Skeletal muscle tissue (tissue), 4 donors: ENCODE results near the gene GDI1. TPM values are rescaled to one million over a fixed set of nuclear protein-coding genes. Genes with fewer than 3 reads are reported as not detected.

Experiments used
- H3K27ac ChIP-seq: one replicate; pipeline ENCODE4 v1.7.0; 2013; ENCODE audit warnings: mild to moderate bottlenecking, low read depth, low read length, inconsistent platforms
- H3K27me3 ChIP-seq, 3 donors: one replicate each; pipeline ENCODE4 v1.7.0; 2013; ENCODE audit warnings: low read length in 3 of 3; ENCODE audit not compliant: control insufficient read depth in 3 of 3, insufficient read depth in 3 of 3
- H3K36me3 ChIP-seq, 3 donors: one replicate each; pipeline ENCODE4 v1.7.0; 2013; ENCODE audit warnings: low read length in 3 of 3; ENCODE audit not compliant: control insufficient read depth in 3 of 3, insufficient read depth in 3 of 3
- H3K4me1 ChIP-seq, 3 donors: one replicate each; pipeline ENCODE4 v1.7.0; 2013; ENCODE audit warnings: low read length in 3 of 3, mild to moderate bottlenecking in 3 of 3; ENCODE audit not compliant: control insufficient read depth in 3 of 3, insufficient read depth in 3 of 3
- H3K4me3 ChIP-seq, 3 donors: one replicate each; pipeline ENCODE4 v1.7.0; 2013; ENCODE audit warnings: low read length in 3 of 3
- H3K9ac ChIP-seq, 3 donors: one replicate each; pipeline ENCODE4 v1.7.0; 2013; ENCODE audit warnings: low read length in 3 of 3, mild to moderate bottlenecking in 3 of 3, moderate library complexity in 2 of 3, low read depth in 1 of 3
- H3K9me3 ChIP-seq, 3 donors: one replicate each; pipeline ENCODE4 v1.7.0; 2013; ENCODE audit warnings: low read length in 3 of 3; ENCODE audit not compliant: control insufficient read depth in 3 of 3
- total RNA-seq: library from RNA; depleted of rRNA; stranded (reverse); fragments of >200 nt; gene quantifications from one replicate; pipeline ENCODE4 v1.2.3, GENCODE V29; 2014
- donor health status: Osteomylitis.

GDI1 gene
- total RNA-seq, 1 donor from 2014 or later = 35.5 TPM

DNA sequence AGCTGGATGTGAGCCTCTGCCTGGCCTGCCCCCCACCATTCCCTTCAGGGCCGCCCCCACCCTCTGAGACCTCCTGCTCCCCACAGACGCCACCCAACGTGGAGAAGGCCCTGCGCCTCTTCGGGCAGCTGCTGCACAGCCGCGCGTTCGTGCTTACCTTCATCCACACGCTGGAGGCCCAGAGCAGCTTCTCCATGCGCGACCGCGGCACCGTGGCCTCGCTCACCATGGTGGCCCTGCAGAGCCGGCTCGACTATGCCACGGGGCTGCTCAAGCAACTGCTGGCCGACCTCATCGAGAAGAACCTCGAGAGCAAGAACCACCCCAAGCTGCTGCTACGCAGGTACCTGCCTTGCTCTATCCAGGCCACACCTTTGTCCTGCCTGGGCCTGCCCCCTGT is 31.3 kb downstream of the GDI1 start:
- H3K36me3 ChIP-seq = peaks cover 3 to 14% (median 11%) of the 10 kb centered on the region in 3 donors
- H3K9ac ChIP-seq = no peak overlapping the region
- H3K4me3 ChIP-seq = no peak overlapping the region
- no peak overlapping the region for H3K27ac ChIP-seq
- H3K4me1 ChIP-seq = no peaks in the 10 kb centered on the region
- no peaks in the 10 kb centered on the region for H3K9me3 ChIP-seq
- no peaks in the 10 kb centered on the region for H3K27me3 ChIP-seq

DNA sequence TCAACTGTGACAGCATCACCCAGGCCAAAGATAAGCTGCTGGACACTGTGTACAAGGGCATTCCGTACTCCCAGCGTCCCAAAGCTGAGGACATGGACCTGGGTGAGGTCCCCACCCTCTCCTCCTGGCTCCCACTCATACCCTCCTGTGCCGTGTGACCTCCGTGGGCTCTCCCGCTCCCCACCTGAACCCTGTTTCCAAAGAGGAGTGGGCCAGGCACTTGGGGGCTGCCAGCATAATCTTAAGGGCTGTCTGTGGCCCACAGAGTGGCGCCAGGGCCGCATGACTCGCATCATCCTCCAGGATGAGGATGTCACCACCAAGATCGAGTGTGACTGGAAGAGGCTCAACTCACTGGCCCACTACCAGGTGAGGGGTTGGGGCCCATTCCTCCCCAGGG is 32.2 kb downstream of the GDI1 start:
- Histone ChIP-seq H3K27me3 (no peaks in the 10 kb centered on the region), H3K4me1 (no peaks in the 10 kb centered on the region), H3K9ac (no peak overlapping the region), H3K27ac (no peak overlapping the region), H3K36me3 (peaks cover 3 to 14% (median 11%) of the 10 kb centered on the region in 3 donors), H3K4me3 (no peak overlapping the region), H3K9me3 (no peaks in the 10 kb centered on the region)

DNA sequence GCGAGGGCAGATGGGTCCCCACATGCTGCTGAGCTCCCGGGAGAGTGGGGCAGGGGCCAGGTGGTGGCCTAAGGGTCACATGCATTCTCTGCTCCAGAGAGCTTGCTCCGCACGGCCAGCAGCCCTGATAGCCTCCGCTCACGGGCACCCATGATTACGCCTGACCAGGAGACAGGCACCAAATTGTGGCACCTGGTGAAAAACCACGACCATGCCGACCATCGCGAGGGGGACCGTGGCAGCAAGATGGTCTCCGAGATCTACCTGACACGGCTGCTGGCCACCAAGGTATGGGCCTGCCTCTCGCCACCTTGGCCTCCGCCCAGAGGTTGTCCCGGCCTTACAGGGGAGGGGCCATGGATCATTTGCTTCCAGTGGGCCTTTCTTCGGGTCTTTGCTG is 32.9 kb downstream of the GDI1 start:
- no peaks in the 10 kb centered on the region for H3K27me3 ChIP-seq
- H3K4me1 ChIP-seq = no peaks in the 10 kb centered on the region
- no peak overlapping the region for H3K4me3 ChIP-seq
- no peak overlapping the region for H3K9ac ChIP-seq
- no peak overlapping the region for H3K27ac ChIP-seq
- H3K9me3 ChIP-seq = no peaks in the 10 kb centered on the region
- peaks cover 3 to 14% (median 11%) of the 10 kb centered on the region in 3 donors for H3K36me3 ChIP-seq

DNA sequence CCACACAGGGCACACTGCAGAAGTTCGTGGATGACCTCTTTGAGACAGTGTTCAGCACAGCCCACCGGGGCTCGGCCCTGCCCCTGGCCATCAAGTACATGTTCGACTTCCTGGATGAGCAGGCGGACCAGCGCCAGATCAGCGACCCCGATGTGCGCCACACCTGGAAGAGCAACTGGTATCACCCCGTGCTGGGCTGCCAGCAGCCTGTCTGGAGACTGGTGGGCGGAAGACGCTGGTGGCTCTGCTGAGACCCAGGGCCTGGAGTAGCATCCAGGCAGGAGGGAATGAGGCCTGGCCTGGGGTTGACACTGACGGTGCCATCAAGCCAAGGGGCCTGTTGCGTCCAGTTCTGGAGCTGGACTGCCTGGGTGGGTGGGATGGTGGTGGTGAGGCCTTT is 33.5 kb downstream of the GDI1 start:
- Histone ChIP-seq H3K9me3 (no peaks in the 10 kb centered on the region), H3K27me3 (no peaks in the 10 kb centered on the region), H3K4me3 (no peak overlapping the region), H3K9ac (no peak overlapping the region), H3K27ac (no peak overlapping the region), H3K4me1 (no peaks in the 10 kb centered on the region), H3K36me3 (peaks cover 2 to 14% (median 11%) of the 10 kb centered on the region in 3 donors)

DNA sequence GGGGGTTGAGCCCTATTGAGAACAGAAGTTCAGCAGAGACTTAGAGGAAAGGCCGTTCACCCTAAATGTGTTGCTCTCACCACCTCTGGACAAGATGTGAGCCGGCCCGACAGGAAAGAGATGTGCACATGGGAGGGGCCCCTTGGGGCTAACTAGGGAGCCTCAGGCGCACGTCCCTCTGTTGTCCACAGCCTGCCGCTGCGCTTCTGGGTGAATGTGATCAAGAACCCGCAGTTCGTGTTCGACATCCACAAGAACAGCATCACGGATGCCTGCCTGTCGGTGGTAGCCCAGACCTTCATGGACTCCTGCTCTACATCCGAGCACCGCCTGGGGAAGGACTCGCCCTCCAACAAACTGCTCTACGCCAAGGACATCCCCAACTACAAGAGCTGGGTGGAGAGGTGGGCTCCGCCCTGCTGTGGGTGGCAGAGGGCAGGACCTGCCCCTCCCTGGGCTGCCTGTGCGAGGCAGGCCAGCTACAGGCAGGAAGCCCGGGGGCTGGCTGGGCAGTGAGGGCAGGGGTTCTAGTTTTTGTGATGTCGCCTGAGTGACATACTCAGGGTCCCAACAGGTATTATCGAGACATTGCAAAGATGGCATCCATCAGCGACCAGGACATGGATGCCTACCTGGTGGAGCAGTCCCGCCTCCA is 34.1 kb downstream of the GDI1 start:
- Histone ChIP-seq H3K36me3 (peaks cover 0 to 14% (median 11%) of the 10 kb centered on the region in 3 donors), H3K9me3 (no peaks in the 10 kb centered on the region), H3K4me1 (no peaks in the 10 kb centered on the region)

DNA sequence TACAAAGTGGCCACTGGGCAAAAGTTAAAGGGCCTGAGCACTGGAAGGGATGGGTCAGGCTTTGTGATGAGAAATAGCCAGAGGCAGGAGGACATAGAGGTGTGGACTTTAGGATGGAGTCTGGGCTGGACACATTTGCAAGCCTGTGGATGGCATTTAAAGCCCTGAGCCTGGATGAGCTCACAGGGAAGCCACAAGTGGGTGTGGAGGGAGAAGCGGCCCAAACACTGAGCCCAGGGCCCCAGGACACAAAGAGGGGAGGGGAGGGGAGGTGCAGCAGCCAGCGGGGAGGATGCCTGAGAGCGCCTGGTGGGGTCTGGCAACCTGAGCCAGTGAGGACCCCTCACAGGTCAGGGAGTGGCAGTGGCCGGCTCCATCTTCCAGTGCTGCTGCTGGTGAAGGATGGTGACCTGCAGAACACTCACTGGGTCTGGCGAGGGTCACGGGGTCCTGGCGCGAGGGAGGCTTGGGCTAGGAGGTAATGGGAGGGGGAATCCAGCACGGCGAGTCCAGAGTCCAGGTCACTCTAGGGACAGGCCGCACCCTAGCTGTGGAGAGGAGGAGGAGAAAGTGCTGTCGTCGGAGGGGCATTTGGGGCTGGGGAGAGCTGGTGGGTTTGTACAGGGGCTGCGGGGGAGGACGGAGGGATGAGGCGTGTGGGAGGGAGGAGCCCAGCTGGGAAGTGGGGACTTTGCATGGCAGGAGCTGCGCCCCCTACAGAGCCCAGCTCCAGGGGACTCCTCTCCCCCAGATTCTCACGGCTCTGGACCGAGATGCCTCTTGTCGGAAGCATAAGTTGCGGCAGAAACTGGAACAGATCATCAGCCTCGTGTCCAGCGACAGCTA is 35.1 kb downstream of the GDI1 start:
- Histone ChIP-seq H3K27ac (no peak overlapping the region), H3K9ac (no peak overlapping the region), H3K36me3 (peaks cover 0 to 14% (median 11%) of the 10 kb centered on the region in 3 donors), H3K4me1 (no peaks in the 10 kb centered on the region), H3K9me3 (no peaks in the 10 kb centered on the region), H3K27me3 (no peaks in the 10 kb centered on the region), H3K4me3 (no peak overlapping the region)

More for the DNA sequence above, 34.1 kb downstream of the GDI1 start:
- no peak overlapping the region for H3K4me3 ChIP-seq
- no peaks in the 10 kb centered on the region for H3K27me3 ChIP-seq
- H3K27ac ChIP-seq = no peak overlapping the region
- H3K9ac ChIP-seq = no peak overlapping the region

DNA sequence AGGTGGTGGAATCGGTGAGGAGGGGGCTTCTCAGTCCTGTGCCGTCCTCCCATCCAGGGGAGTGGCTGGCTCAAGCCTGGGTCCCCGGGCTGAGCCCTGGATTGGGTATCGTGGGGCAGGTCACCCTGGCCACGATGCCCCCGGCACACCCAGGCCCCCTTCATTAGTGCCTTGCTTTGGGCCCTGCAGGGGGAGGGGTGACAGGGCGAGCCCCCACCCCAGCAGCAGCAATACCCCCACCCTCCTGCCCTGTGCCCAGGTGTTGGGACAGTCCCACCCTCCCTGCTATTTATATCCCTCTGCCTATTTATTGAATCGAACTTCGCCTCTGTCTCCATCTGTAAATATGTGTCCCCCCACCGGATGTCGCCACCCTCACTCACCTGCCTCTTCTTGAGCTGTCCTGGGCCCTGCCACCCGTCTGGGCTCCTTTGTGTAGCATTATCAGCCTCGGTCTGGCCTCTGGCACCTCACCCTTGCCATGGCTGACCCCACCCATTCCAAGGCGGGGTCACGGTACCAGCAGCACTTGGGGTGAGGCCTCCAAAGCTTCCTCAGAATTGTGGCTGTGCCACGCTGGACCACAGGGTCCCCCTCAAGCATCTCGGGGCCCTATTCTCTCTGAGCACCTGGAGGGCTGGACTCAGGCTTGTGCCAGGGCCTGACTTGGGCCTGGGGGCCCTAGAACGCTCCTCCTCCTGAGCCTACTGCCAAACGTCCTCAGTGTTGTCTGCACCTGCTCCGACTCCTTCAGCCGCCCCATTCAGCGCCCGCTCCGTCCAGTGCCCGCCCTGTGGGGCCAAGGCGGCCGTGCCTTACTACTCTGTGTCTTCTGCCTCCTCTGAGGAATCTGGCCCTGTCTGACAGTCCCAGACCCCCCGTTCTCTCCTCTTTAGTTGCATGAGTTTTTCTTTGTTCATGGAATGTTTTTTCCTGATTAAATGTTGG is 36.0 kb downstream of the GDI1 start:
- H3K9ac ChIP-seq = no peak overlapping the region
- peaks cover 0 to 11% (median 10%) of the 10 kb centered on the region in 3 donors for H3K36me3 ChIP-seq

DNA sequence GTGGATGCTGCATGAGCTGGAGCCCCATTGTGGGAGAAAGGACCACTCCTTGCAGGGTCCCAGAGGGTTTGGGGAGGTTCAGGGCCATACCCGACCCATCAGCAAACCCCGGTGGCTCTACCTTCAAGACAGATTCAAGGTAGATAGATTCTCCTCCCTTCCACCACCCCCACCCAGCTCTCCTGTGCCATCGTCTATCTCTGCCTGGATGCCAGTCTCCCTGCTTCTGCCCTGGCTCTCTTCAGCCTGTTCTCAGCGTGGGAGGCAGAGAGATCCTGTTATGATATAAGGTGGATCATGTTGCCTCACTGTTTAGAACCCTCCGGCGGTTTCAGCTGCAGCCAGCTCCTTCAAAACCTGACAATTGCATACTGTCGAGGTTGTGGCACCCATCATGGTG is 36.7 kb downstream of the GDI1 start:
- no peak overlapping the region for H3K4me3 ChIP-seq
- H3K9ac ChIP-seq = no peak overlapping the region
- H3K9me3 ChIP-seq = no peaks in the 10 kb centered on the region
- no peak overlapping the region for H3K27ac ChIP-seq
- no peaks in the 10 kb centered on the region for H3K27me3 ChIP-seq
- peaks cover 0 to 11% (median 10%) of the 10 kb centered on the region in 3 donors for H3K36me3 ChIP-seq
- H3K4me1 ChIP-seq = peaks cover 4 to 7% (median 6%) of the 10 kb centered on the region in 3 donors

More for the DNA sequence above, 36.0 kb downstream of the GDI1 start:
- Histone ChIP-seq H3K9me3 (no peaks in the 10 kb centered on the region), H3K4me3 (no peak overlapping the region), H3K4me1 (peaks cover 0 to 2% (median 2%) of the 10 kb centered on the region in 3 donors), H3K27me3 (no peaks in the 10 kb centered on the region), H3K27ac (no peak overlapping the region)

DNA sequence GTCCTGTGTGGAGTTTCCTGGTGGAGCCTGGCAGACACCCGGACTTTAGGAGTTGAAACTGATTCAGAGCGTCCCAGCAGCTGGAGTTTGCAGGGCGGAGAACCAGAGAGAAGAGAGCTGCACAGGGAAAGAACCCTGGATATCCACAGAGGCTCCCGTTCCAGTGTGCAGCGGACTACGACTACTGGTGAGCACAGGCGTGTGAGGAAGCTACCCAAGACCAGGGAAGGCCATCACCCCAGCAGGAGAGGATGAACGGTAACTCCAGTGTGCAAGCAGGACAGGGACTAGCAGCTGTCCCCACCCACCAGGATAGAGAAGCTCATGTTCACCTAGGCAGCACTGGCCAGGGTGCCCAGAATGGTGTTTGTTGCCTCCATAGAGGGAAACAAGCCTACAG is 39.9 kb downstream of the GDI1 start:
- Histone ChIP-seq H3K27me3 (no peaks in the 10 kb centered on the region), H3K27ac (no peak overlapping the region), H3K4me1 (peaks cover 6 to 15% (median 7%) of the 10 kb centered on the region in 3 donors), H3K36me3 (no peaks in the 10 kb centered on the region), H3K4me3 (no peak overlapping the region), H3K9me3 (no peaks in the 10 kb centered on the region), H3K9ac (no peak overlapping the region)
